Measurements from ENCODE around the gene DPH1. TPM values are rescaled to one million over a fixed set of nuclear protein-coding genes. Genes with fewer than 3 reads are reported as not detected.

Gene DPH1
- total RNA-seq, 4 donors from 2014 or later: 47.2 to 59.9 (median 57.7) TPM

DNA sequence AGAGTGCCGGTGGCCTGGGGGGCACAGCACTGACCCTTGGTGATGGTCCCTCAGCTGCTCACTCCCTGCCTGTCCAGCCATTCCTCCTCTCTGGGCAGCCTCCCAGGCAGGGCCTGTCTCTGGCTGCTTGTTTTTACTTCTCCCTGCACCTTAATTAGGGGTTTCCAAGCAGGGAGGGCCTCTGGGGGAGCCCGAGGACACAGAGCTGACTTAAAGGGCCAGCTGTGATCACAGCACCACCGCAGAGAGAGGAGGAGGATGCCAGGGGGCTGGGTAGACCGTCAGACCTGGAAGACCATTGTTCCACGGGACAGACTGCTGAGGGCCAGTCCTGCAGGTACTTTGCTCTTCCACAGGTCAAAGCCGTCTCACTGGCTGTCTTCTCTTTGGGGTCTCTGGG is 1.2 kb upstream of the DPH1 start:
- peaks cover 25 to 36% of the 10 kb centered on the region in 2 donors for H3K4me1 ChIP-seq
- H3K27ac ChIP-seq: no peak overlapping the region
- ATAC-seq (no peak), DNase-seq (no peak)
- intact Hi-C loops (cut with DNase I; ENCODE audit: low total_unique reads) (no loop called here), in situ Hi-C loops (cut with MboI; ENCODE audit: low sequenced_read_pairs in 4 of 4) (loop anchor here (5.0 to 25.0 kb wide), 5 partner anchors 114 to 366 kb away; partner anchors contain the start of gene PRPF8 (in 1 of the 4))
- TF ChIP-seq, protein P1, sequence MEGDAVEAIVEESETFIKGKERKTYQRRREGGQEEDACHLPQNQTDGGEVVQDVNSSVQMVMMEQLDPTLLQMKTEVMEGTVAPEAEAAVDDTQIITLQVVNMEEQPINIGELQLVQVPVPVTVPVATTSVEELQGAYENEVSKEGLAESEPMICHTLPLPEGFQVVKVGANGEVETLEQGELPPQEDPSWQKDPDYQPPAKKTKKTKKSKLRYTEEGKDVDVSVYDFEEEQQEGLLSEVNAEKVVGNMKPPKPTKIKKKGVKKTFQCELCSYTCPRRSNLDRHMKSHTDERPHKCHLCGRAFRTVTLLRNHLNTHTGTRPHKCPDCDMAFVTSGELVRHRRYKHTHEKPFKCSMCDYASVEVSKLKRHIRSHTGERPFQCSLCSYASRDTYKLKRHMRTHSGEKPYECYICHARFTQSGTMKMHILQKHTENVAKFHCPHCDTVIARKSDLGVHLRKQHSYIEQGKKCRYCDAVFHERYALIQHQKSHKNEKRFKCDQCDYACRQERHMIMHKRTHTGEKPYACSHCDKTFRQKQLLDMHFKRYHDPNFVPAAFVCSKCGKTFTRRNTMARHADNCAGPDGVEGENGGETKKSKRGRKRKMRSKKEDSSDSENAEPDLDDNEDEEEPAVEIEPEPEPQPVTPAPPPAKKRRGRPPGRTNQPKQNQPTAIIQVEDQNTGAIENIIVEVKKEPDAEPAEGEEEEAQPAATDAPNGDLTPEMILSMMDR (IDR thresholded peaks at IDR 0.05 in 4 of 5, conservative IDR thresholded peaks at IDR 0.05 in 1 of 5): no peak
- TF ChIP-seq POLR2A (IDR thresholded peaks at IDR 0.05): no peak
- no peaks in the 10 kb centered on the region for H3K9me3 ChIP-seq
- H3K4me3 ChIP-seq: no peak overlapping the region
- no peaks in the 10 kb centered on the region for H3K27me3 ChIP-seq
- no peaks in the 10 kb centered on the region for H3K36me3 ChIP-seq

DNA sequence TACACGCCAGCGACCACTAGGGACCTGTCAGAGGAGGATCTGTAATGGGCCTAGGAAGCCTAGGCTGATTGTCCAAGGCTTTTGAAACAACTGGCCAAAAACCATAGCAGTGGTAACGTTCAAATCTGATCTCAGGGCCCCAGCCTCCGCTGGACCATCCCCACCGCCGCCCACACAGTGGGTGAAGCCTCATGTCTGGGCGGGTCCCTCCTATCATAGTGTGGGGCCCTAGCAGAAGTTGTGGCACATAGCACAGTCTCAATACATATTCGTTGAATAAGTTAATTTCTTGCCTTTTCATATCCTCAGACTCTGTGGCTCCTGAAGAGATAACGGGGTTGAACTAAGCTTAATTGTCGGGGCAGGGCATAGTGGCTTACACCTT is 818 bp downstream of the DPH1 start:
- DNase-seq: no peak
- intact Hi-C loops (cut with DNase I; ENCODE audit: low total_unique reads): loop anchor here (2.0 kb wide), 2 partner anchors 38 to 362 kb away; no protein-coding TSS in a partner anchor

DNA sequence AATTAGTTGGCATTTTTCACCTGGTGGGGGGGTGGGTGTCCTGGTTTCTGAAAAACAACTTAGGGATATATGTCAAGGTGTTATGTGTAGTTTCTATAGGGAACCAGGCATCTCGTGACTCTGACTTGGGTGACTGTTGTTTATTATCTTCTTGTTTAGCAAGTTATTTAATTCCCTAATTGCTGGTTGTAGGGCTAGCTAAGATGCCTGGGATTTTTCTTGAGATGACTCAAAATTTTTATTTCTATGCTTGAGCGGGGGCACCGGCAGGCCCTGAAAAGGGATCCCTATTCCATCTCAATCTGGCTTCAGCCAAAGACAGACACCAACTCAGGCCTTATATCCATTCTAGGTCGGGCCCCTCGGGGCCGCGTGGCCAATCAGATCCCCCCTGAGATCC is 3.2 kb downstream of the DPH1 start:
- in situ Hi-C loops (cut with MboI; ENCODE audit: low sequenced_read_pairs in 4 of 4) (loop anchor here (25.0 kb wide), 2 partner anchors 346 to 371 kb away; partner anchors contain the start of gene PRPF8 (in 1 of the 4)), intact Hi-C loops (cut with DNase I; ENCODE audit: low total_unique reads) (no loop called here)
- Histone ChIP-seq H3K4me3 (no peak overlapping the region), H3K27me3 (no peaks in the 10 kb centered on the region), H3K27ac (no peak overlapping the region), H3K9me3 (no peaks in the 10 kb centered on the region), H3K36me3 (peaks cover 0 to 25% of the 10 kb centered on the region in 2 donors), H3K4me1 (peaks cover 14 to 29% of the 10 kb centered on the region in 2 donors)
- ATAC-seq: no peak
- no peak for DNase-seq
- no peak for TF ChIP-seq POLR2A (IDR thresholded peaks at IDR 0.05)
- TF ChIP-seq, protein P1 (IDR thresholded peaks at IDR 0.05 in 4 of 5, conservative IDR thresholded peaks at IDR 0.05 in 1 of 5): no peak

More for the DNA sequence above, 818 bp downstream of the DPH1 start:
- TF ChIP-seq POLR2A (IDR thresholded peaks at IDR 0.05): no peak
- TF ChIP-seq, protein P1 (IDR thresholded peaks at IDR 0.05 in 4 of 5, conservative IDR thresholded peaks at IDR 0.05 in 1 of 5): peak in 4 of 5 experiments; percentile 34 to 59 (median 52)
- Histone ChIP-seq H3K27ac (peak overlapping the region; percentile 87 to 98 (median 96)), H3K4me3 (peak overlapping the region; percentile 75 to 100 (median 91)), H3K9me3 (no peaks in the 10 kb centered on the region), H3K36me3 (peaks cover 0 to 4% of the 10 kb centered on the region in 2 donors), H3K27me3 (no peaks in the 10 kb centered on the region), H3K4me1 (peaks cover 20 to 29% of the 10 kb centered on the region in 2 donors)
- no peak for ATAC-seq
- in situ Hi-C loops (cut with MboI; ENCODE audit: low sequenced_read_pairs in 4 of 4): loop anchor here (25.0 kb wide), 2 partner anchors 343 to 368 kb away; partner anchors contain the start of gene PRPF8 (in 1 of the 4)

DNA sequence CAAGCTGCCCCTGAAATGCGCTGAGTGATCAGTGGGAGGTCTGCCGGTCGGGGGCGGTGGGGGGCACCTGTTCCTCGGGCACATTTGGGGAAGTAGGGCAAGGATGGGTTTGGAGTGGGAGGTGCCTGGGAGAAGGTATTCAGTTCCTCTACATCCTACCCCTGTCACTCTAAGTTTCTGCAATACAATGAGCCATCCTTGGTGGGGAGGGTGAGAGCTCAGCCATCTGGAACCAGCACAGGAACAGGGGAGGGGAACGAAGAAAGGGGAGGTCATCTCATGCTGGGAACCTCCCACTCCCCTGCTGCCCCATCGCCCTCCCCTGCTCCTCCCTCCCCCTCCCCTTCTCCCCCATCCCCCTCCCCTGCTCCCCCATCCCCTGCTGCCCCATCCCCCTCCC is 4.2 kb downstream of the DPH1 start:
- TF ChIP-seq, protein P1 (IDR thresholded peaks at IDR 0.05 in 4 of 5, conservative IDR thresholded peaks at IDR 0.05 in 1 of 5): no peak
- no peak for TF ChIP-seq POLR2A (IDR thresholded peaks at IDR 0.05)
- H3K4me1 ChIP-seq: peaks cover 14 to 29% of the 10 kb centered on the region in 2 donors
- H3K4me3 ChIP-seq: no peak overlapping the region
- H3K27me3 ChIP-seq: no peaks in the 10 kb centered on the region
- in situ Hi-C loops (cut with MboI; ENCODE audit: low sequenced_read_pairs in 4 of 4) (loop anchor here (25.0 kb wide), 2 partner anchors 347 to 372 kb away; partner anchors contain the start of gene PRPF8 (in 1 of the 4)), intact Hi-C loops (cut with DNase I; ENCODE audit: low total_unique reads) (no loop called here)
- no peak overlapping the region for H3K27ac ChIP-seq
- DNase-seq (no peak), ATAC-seq (no peak)
- peaks cover 0 to 25% of the 10 kb centered on the region in 2 donors for H3K36me3 ChIP-seq
- no peaks in the 10 kb centered on the region for H3K9me3 ChIP-seq
